HG03103 (cell line): Measurements from ENCODE around the gene TSPAN18.

ENCODE experiments used
- ATAC-seq: cut with Tn5 transposase; IDR thresholded peaks from one replicate; pipeline ENCODE4 v1.9.1; 2021; ENCODE audit warnings: low read depth; ENCODE audit not compliant: unreplicated experiment

The TSPAN18 gene

GRCh38 chr11:44755556-44756523 is 29.1 kb downstream of the TSPAN18 start:
- no peak for ATAC-seq

DNA sequence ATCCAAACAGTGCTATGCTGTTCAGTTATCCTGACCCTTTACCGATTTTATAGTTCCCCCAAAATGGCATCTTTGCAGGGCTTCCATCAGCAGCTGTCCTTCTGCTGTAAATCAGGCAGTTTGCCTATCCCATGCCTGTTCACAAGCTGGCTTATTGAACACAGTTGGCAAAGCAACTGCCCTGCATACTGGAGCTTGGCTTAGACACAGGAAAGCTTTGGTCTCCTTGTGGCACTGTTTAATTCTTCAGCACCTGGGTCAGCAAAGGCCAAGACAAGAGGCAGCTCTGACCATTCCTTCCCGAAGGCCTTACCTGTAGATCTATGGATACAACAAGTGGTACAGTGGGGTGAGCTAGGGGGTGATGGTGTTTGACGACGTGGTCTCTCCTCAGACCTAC is 32.2 kb downstream of the TSPAN18 start:
- ATAC-seq: no peak

DNA sequence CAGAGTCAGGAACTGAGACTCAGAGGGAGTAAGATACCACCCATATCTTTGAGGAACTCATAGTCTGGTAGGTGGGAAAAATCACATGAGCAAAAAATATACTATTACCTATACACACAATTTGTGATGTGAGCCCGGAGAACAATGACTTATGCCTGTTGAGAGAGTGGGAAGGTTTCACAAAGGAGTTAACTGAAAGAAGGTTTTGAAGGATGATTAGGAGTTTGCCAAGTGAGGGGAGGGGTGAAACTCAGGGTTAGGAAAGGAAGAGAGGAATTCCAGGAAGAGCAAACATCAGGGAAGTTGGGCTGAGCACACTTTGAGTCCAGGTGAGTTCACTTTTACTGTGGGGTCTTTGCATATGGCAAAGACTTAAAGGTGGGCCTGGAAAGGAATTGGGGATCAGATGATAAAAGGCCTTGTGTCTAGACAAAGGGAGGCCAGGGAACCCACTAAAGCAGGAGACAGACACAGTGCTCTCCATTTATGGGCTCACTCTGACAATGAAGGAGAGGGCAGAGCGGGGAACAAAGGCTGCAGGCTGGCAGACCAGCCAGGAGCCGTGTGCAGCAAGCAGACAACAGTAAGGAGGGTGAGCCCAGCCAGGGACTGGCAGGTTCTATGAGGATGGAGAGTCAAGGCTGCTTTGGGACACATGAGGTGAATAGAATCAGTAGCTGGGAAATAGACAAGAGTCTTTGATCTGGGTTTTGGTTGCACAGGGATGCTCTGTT is 33.1 kb downstream of the TSPAN18 start:
- no peak for ATAC-seq

GRCh38 chr11:44760477-44760872 is 33.7 kb downstream of the TSPAN18 start:
- no peak for ATAC-seq

DNA sequence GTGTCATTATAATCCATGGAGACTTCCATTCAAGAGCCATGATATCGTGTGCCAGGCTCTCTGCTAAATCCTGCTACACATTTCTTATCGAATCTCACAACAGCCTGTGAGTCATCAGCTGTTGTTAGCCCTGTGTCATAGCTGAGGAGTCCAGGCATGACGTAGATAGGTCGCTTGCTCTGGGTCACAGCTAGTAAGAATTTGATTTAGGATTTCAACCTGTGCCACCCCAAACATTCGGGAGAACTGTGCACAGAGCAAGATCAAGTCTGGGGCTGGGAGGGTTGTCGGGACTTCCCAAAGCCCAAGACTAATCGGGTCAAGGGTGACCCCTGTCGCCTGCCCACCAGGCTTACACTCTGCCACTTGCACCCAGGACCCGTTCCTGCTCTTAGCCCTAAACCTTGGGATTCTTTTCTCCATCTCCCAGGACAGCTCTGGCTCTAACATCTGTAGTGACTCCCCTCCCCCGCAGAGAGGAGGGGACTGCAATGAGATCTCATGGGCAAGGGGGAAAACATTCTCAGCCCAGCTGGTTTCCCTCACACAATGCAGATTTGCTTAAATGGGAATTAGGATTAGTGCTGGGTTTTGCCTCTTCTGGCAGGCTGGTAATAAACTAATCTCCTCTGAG is 34.3 kb downstream of the TSPAN18 start:
- ATAC-seq: no peak

GRCh38 chr11:44761551-44761961 is 34.8 kb downstream of the TSPAN18 start:
- ATAC-seq: no peak

DNA sequence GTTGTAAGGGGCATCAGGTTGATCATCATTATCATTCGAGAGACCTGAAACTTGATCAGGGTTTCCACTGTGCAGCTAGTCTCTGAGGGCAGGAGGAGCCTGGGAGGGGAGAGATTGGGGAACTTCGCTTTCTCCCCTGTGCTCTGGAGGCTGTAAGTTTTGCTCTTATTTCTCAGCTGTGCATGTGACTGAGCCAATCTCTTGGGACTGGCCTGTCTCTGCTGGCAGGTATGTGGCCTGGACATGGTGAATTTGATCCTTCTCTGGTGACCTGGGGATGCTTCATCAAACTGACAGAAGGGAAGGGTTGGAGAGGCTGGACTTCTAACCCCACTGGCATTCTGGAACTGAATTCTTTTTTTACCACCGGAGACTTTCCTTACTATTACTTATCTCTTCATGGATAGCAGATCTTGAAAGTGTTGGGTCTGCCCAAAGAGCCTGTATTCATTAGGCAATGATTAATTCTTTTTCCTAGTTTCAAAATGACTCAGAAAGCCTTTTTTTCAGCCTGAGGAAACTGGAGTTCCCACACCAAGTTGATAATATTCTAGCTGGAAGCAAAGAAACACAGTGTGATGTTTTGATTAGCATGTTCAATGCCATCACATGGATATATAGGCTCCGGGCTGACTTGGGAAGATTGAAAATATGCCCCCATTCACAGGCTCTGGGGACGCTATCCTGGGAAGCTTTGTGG is 36.5 kb downstream of the TSPAN18 start:
- no peak for ATAC-seq

DNA sequence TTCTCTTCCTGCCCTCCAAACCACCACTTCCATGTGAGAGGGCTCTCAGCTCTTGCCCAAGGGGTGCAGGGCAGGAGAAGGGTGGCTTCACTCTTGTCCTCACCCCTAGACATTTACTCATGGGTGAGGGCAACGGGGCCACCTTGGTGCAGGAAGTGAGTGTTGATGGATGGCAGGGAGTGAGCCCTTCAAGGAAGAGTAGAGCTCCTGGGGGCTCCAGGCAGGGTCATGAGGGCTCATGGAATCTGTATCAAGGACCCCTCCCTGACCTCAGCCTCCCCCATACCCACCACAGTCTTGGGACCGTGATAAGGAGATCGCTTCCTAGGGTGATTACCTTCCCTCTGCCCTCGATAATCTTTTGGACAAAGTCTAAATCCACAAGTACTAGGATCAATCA is 37.8 kb downstream of the TSPAN18 start:
- ATAC-seq: no peak

DNA sequence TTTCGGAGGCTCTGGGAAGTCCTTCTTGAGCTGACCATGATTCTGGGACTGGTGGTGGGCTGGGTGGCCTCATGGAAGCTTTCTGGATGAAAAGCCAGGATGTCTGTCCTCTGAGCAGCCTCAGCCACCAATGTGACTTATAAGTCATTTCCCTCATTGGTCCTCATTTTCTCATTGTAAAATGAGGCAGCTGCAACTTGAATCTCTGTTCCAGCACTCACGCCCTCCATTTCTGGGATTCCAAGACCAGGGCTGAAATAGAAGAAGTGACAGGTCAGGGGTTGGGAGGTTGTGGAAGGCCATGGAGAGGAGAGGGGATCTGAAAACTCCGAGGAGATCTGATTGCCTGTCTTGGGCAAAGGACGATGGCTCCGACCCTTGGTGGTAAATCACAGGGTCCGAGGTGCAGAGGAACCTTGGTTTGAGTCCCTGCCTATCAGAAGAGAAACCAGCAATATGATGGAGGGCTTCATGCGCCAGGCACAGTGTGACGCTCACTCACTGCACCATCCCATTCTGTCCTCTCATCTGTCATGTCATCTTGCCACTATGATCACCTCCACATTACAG is 38.3 kb downstream of the TSPAN18 start:
- no peak for ATAC-seq

DNA sequence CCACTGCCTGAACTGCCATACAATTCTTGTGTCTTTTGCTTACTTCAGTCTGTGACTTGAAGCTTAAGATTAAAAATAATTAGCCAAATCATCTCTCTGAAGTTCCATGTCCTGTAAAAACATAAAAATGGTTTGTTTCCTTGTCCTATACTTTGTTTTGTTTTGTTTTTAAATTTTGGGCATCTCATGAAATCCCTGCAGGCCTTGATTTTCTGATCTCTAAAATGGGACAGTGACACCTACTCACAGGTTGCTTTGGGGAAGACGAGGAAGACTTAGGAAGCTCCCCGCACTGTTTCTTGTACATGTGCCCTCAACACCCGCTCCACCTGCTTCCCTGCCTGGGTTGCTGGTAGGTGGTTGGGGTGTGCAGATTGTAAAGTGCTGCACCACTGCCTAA is 38.9 kb downstream of the TSPAN18 start:
- ATAC-seq: no peak

GRCh38 chr11:44766112-44766971 is 39.6 kb downstream of the TSPAN18 start:
- no peak for ATAC-seq

- no peak for ATAC-seq
Observed at GRCh38 chr11:44766972-44767278, 40.2 kb downstream of the TSPAN18 start.

DNA sequence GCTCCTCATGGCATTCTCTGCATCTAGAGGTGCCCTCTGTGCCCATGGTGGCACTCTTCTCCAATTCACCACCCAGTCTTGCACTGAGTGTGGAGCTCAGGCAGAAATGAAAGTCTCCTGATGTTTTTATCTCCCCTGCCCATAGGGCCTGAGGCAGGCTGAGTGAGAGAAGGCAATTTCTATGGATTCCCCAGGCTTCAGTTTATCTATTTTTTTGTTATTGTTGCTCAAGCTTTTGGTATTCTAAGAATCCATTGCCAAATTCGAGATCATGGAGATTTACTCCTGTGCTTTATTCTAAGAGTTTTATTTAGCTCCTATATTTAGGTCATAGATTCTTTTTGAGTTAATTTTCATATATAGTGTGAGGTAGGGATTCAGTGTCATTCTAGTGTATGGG is 40.7 kb downstream of the TSPAN18 start:
- ATAC-seq: no peak

GRCh38 chr11:44770401-44770800 is 43.6 kb downstream of the TSPAN18 start:
- no peak for ATAC-seq

DNA sequence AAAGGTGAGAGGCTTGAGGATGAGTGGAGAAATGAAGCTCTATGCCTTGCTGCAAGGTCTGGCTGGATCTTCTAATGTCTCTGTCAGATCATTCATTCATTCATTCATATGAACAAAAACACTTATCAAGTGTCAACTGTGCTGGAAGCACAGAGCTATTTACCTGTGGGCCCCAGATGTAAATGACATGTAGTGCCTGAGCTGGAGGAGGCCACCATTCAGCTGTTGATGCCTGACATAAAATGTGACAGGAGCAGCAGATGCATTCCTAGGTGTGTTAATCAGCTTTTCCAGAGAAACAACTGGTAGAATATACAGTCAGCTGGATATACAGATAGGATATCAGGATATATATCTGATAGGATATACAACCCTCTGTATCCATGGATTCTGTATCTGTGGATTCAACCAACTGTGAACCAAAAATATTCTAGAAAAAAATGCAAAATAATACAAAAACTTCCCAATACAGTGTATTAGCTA is 44.5 kb downstream of the TSPAN18 start:
- ATAC-seq: no peak

- no peak for ATAC-seq
Observed at GRCh38 chr11:44771841-44772240, 45.1 kb downstream of the TSPAN18 start.

GRCh38 chr11:44773351-44773965 is 46.7 kb downstream of the TSPAN18 start:
- ATAC-seq: no peak

GRCh38 chr11:44774108-44774507 is 47.3 kb downstream of the TSPAN18 start:
- ATAC-seq: no peak

GRCh38 chr11:44774731-44775130 is 48.0 kb downstream of the TSPAN18 start:
- ATAC-seq: no peak
